ENCODE results near the gene CKS2. TPM values are rescaled to one million over a fixed set of nuclear protein-coding genes. Genes with fewer than 3 reads are reported as not detected.

CKS2 gene
- total RNA-seq, 1 experiment from 2014 or later, result 299 TPM

- TF ChIP-seq ZNF532 (CRISPR knock-in tag; IDR thresholded peaks at IDR 0.05; ENCODE audit: borderline replicate concordance), result no peak
- TF ChIP-seq JAZF1 (CRISPR knock-in tag; IDR thresholded peaks at IDR 0.05), result no peak
- no peak for TF ChIP-seq OVOL2 (CRISPR knock-in tag; IDR thresholded peaks at IDR 0.05; ENCODE audit: borderline replicate concordance)
- no peak for TF ChIP-seq ZMAT4 (CRISPR knock-in tag; IDR thresholded peaks at IDR 0.05)
- TF ChIP-seq STAT6 (CRISPR knock-in tag; conservative IDR thresholded peaks at IDR 0.05; ENCODE audit: low read depth), result no peak
- no peak for TF ChIP-seq JUN (CRISPR knock-in tag; IDR thresholded peaks at IDR 0.05)
- TF ChIP-seq ZNF317 (CRISPR knock-in tag; IDR thresholded peaks at IDR 0.05; ENCODE audit: borderline replicate concordance, low read depth), result no peak
Observed at GRCh38 chr9:89361031-89361430, 50.0 kb downstream of the CKS2 start (continued).

GRCh38 chr9:89361816-89362646, 51.0 kb downstream of the CKS2 start:
- ATAC-seq (no peak), DNase-seq (ENCODE audit: low spot score) (no peak)
- peak overlapping the region; percentile 6; the same call in 1 of the 2 replicates for H3K27ac Mint-ChIP-seq
- no peak overlapping the region for H3K4me3 Mint-ChIP-seq
- no peaks in the 10 kb centered on the region for H3K27me3 Mint-ChIP-seq (ENCODE audit: low read depth)
- no peaks in the 10 kb centered on the region for H3K4me1 Mint-ChIP-seq
- no peaks in the 10 kb centered on the region for H3K9me3 Mint-ChIP-seq
- POLR2A ChIA-PET, result interaction anchor here (0.8 kb wide), 1 partner anchor 229 kb away, joined by 3 read pairs; no protein-coding TSS in a partner anchor
- H3K36me3 Mint-ChIP-seq, result peaks cover 43% of the 10 kb centered on the region
- CTCF ChIA-PET, result interaction anchor here (1.3 kb wide), 1 partner anchor 231 kb away, joined by 3 read pairs; no protein-coding TSS in a partner anchor
- TF ChIP-seq TEAD1 (CRISPR knock-in tag; IDR thresholded peaks at IDR 0.05), result no peak
- TF ChIP-seq SP1 (CRISPR knock-in tag; conservative IDR thresholded peaks at IDR 0.05), result no peak
- TF ChIP-seq TEAD4 (CRISPR knock-in tag; IDR thresholded peaks at IDR 0.05), result no peak
- no peak for TF ChIP-seq ZBTB43 (CRISPR knock-in tag; IDR thresholded peaks at IDR 0.05)
- TF ChIP-seq, protein P1, sequence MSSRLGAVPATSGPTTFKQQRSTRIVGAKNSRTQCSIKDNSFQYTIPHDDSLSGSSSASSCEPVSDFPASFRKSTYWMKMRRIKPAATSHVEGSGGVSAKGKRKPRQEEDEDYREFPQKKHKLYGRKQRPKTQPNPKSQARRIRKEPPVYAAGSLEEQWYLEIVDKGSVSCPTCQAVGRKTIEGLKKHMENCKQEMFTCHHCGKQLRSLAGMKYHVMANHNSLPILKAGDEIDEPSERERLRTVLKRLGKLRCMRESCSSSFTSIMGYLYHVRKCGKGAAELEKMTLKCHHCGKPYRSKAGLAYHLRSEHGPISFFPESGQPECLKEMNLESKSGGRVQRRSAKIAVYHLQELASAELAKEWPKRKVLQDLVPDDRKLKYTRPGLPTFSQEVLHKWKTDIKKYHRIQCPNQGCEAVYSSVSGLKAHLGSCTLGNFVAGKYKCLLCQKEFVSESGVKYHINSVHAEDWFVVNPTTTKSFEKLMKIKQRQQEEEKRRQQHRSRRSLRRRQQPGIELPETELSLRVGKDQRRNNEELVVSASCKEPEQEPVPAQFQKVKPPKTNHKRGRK (CRISPR knock-in tag; IDR thresholded peaks at IDR 0.05; ENCODE audit: borderline replicate concordance), result no peak
- TF ChIP-seq RELA (CRISPR knock-in tag; IDR thresholded peaks at IDR 0.05; ENCODE audit: borderline replicate concordance), result no peak
- TF ChIP-seq, protein P2, sequence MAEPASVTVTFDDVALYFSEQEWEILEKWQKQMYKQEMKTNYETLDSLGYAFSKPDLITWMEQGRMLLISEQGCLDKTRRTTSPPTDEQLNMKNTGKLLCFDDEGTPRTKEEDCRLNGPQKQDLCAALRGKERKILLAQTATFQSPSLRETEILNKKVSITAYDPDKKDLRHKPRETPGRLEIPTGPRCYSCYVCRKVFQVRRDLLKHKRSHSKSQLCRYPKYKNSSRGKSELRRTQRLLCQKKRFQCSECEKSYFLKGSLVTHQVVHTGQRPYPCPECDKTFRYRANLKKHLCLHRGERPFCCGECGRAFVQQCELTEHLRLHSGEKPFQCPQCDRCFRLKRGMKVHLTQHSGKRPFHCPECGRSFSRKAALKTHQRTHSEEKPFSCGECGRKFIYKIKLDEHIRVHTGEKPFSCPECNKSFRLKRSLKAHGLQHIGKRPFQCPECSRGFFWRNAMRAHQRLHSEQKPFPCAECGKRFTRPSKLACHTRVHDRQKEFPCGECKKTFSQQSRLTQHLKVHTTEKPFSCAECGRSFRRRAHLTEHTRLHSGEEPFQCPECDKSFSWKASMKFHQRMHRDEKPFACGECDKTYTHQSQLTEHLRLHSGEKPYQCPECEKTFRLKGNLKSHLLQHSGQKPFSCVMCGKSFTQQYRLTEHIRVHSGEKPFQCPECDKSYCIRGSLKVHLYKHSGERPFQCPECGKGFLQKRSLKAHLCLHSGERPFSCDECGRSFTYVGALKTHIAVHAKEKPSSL (CRISPR knock-in tag; conservative IDR thresholded peaks at IDR 0.05), result no peak
- TF ChIP-seq MAX (CRISPR knock-in tag; IDR thresholded peaks at IDR 0.05), result no peak
- no peak for TF ChIP-seq ZNF671 (CRISPR knock-in tag; IDR thresholded peaks at IDR 0.05)
- no peak for TF ChIP-seq RORB (CRISPR knock-in tag; IDR thresholded peaks at IDR 0.05)
- TF ChIP-seq ZBTB21 (CRISPR knock-in tag; IDR thresholded peaks at IDR 0.05; ENCODE audit: borderline replicate concordance), result no peak
- TF ChIP-seq MXD4 (CRISPR knock-in tag; IDR thresholded peaks at IDR 0.05; ENCODE audit: borderline replicate concordance), result no peak
- no peak for TF ChIP-seq MYBL2 (CRISPR knock-in tag; IDR thresholded peaks at IDR 0.05)
- TF ChIP-seq NFE2L1 (CRISPR knock-in tag; IDR thresholded peaks at IDR 0.05), result no peak
- TF ChIP-seq ZNF121 (CRISPR knock-in tag; IDR thresholded peaks at IDR 0.05), result no peak
